Activated T-helper 2 cell treated with anti-CD3 and anti-CD28 coated beads, Interferon-gamma antibody, Interleukin-2, Interleukin-4, amounts not matched to agents 10 μg/mL and 5 μg/mL and 100 μg/mL, durations not matched to agents 14 hours and 24 hours and 36 hours (primary cell): ENCODE results near the gene TAGLN. TPM values are rescaled to one million over a fixed set of nuclear protein-coding genes. Genes with fewer than 3 reads are reported as not detected.

Source experiments
- DNase-seq: peaks from one replicate; pipeline ENCODE4 v3.0.0; 2021; ENCODE audit warnings: low spot score
- H3K27ac Mint-ChIP-seq: one replicate; pipeline ENCODE4 v1.8.0; 2021; ENCODE audit warnings: mixed read lengths
- H3K27me3 Mint-ChIP-seq: one replicate; pipeline ENCODE4 v1.8.0; 2021; ENCODE audit warnings: low read depth, mixed read lengths
- H3K36me3 Mint-ChIP-seq: one replicate; pipeline ENCODE4 v1.8.0; 2021; ENCODE audit warnings: low read depth, mixed read lengths
- H3K4me1 Mint-ChIP-seq: one replicate; pipeline ENCODE4 v1.8.0; 2021; ENCODE audit warnings: low read depth, mixed read lengths
- H3K4me3 Mint-ChIP-seq: one replicate; pipeline ENCODE4 v1.8.0; 2021; ENCODE audit warnings: low read depth, mild to moderate bottlenecking, moderate library complexity, mixed read lengths
- H3K9me3 Mint-ChIP-seq: one replicate; pipeline ENCODE4 v1.8.0; 2021; ENCODE audit warnings: mixed read lengths
- intact Hi-C: fragments of 100-400 bp; cut with micrococcal nuclease; formaldehyde crosslinking; loops from one replicate; pipeline ENCODE4 v1.15.1; 2023
- total RNA-seq: library from RNA; stranded (reverse); gene quantifications from 2 replicates; pipeline ENCODE4 v1.2.3, GENCODE V29; 2022

The TAGLN gene
- total RNA-seq, 1 donor from 2014 or later: 3.1 TPM

DNA sequence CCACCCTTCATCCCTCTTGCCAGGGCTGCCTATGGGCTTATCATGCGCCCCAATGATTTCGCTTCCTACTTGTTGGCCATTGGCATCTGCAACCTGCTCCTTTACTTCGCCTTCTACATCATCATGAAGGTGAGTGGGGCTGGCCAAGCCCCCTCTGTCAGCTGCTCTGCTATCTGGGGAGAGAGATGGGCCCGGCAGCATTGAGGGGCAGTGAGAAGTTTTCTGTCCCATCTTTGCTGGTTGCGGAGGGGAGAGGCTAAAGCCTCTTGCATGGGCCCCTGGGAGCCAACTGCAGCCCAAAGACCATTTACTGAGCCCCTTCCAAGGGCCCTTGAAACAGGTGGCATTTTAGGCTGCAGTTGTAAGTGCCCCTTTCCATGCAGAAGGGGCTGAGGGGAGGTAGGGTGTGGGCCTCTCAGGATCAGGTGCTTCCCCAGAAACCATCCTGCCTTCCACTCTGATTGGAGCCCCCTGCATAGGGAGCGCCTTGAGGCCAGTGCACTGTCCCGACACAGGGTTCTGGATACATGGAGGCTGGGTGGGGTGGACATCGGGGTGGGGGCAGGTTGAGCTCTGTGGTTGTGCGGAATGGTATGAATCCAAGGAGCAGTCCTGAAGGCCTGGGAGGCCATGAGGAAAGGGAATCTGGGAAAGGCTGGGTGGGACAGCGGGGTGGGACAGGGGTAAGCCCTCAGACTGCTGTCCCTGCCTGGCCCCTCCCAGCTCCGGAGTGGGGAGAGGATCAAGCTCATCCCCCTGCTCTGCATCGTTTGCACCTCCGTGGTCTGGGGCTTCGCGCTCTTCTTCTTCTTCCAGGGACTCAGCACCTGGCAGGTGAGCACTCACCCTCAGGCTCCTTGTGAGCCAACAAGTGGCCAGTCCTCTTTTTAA, 5.8 kb upstream of the TAGLN start:
- H3K36me3 Mint-ChIP-seq: peaks cover 3% of the 10 kb centered on the region
- no peak for DNase-seq
- intact Hi-C loops: no loop called here
- H3K27me3 Mint-ChIP-seq: no peaks in the 10 kb centered on the region
- no peak overlapping the region for H3K27ac Mint-ChIP-seq
- H3K4me3 Mint-ChIP-seq: no peak overlapping the region
- H3K9me3 Mint-ChIP-seq: no peaks in the 10 kb centered on the region
- H3K4me1 Mint-ChIP-seq: no peaks in the 10 kb centered on the region

DNA sequence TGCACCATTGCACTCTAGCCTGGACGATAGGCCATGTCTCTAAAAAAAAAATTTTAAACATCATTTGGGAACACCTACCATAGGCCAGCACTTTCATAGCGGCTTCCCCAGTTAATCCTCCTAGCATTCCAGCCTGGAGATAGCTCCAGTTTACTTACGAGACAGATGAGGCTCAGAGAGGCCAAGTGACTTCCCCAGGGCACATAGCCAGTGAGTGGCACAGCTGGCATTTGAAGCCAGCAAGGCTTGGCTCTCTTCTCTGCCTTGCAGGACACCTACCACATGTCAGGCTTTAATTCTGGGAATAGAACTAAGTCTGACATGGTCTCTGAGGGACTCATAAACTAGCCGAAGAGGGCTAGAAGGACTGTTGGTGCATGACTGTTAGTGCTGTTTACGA, 4.9 kb upstream of the TAGLN start:
- Mint-ChIP-seq H3K4me3 (no peak overlapping the region), H3K36me3 (peaks cover 4% of the 10 kb centered on the region), H3K27ac (no peak overlapping the region), H3K27me3 (no peaks in the 10 kb centered on the region), H3K4me1 (no peaks in the 10 kb centered on the region), H3K9me3 (no peaks in the 10 kb centered on the region)
- intact Hi-C loops: no loop called here
- DNase-seq: no peak

DNA sequence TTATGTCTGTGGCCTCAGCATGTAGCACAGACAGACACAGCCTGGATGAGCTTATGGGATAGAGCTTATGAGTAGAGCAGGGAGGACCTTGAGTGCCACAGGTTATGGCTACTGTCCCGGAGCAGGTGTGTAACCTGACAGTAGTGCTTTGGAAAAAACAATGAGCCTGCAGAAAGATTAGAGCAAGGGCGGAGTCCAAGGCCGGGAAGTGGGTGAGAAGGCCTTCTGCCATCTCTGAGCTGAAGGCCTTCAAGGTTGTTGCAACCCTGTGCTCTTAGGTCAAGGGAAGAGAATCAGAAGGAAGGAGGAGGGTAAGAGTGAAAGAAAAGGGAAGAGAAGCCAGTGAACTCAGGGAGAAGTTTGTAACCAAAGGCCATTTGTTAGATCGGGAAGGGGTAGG, 3.9 kb upstream of the TAGLN start:
- H3K27ac Mint-ChIP-seq: peak overlapping the region; percentile 0
- no peak overlapping the region for H3K4me3 Mint-ChIP-seq
- no peaks in the 10 kb centered on the region for H3K27me3 Mint-ChIP-seq
- H3K36me3 Mint-ChIP-seq: peaks cover 4% of the 10 kb centered on the region
- intact Hi-C loops: no loop called here
- DNase-seq: no peak
- H3K9me3 Mint-ChIP-seq: no peaks in the 10 kb centered on the region
- no peaks in the 10 kb centered on the region for H3K4me1 Mint-ChIP-seq

DNA sequence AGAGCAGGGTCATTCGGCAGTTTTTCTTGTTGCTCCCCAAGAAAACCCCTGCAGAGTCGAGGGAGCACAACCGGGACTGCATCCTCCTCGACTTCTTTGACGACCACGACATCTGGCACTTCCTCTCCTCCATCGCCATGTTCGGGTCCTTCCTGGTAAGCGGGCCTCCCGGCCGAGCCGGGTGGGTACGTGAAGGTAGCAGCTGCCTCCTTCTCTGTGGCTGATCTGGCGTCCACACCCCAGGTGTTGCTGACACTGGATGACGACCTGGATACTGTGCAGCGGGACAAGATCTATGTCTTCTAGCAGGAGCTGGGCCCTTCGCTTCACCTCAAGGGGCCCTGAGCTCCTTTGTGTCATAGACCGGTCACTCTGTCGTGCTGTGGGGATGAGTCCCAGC, 3.4 kb upstream of the TAGLN start:
- no peaks in the 10 kb centered on the region for H3K9me3 Mint-ChIP-seq
- no peaks in the 10 kb centered on the region for H3K27me3 Mint-ChIP-seq
- H3K36me3 Mint-ChIP-seq: peaks cover 4% of the 10 kb centered on the region
- H3K27ac Mint-ChIP-seq: no peak overlapping the region
- no peaks in the 10 kb centered on the region for H3K4me1 Mint-ChIP-seq
- H3K4me3 Mint-ChIP-seq: no peak overlapping the region
- no peak for DNase-seq
- intact Hi-C loops: no loop called here

DNA sequence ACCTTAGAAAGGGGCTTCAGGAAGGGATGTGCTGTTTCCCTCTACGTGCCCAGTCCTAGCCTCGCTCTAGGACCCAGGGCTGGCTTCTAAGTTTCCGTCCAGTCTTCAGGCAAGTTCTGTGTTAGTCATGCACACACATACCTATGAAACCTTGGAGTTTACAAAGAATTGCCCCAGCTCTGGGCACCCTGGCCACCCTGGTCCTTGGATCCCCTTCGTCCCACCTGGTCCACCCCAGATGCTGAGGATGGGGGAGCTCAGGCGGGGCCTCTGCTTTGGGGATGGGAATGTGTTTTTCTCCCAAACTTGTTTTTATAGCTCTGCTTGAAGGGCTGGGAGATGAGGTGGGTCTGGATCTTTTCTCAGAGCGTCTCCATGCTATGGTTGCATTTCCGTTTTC, 2.2 kb upstream of the TAGLN start:
- Mint-ChIP-seq H3K27ac (no peak overlapping the region), H3K4me3 (no peak overlapping the region), H3K9me3 (no peaks in the 10 kb centered on the region), H3K27me3 (no peaks in the 10 kb centered on the region), H3K36me3 (peaks cover 4% of the 10 kb centered on the region), H3K4me1 (no peaks in the 10 kb centered on the region)
- no peak for DNase-seq
- intact Hi-C loops: no loop called here

DNA sequence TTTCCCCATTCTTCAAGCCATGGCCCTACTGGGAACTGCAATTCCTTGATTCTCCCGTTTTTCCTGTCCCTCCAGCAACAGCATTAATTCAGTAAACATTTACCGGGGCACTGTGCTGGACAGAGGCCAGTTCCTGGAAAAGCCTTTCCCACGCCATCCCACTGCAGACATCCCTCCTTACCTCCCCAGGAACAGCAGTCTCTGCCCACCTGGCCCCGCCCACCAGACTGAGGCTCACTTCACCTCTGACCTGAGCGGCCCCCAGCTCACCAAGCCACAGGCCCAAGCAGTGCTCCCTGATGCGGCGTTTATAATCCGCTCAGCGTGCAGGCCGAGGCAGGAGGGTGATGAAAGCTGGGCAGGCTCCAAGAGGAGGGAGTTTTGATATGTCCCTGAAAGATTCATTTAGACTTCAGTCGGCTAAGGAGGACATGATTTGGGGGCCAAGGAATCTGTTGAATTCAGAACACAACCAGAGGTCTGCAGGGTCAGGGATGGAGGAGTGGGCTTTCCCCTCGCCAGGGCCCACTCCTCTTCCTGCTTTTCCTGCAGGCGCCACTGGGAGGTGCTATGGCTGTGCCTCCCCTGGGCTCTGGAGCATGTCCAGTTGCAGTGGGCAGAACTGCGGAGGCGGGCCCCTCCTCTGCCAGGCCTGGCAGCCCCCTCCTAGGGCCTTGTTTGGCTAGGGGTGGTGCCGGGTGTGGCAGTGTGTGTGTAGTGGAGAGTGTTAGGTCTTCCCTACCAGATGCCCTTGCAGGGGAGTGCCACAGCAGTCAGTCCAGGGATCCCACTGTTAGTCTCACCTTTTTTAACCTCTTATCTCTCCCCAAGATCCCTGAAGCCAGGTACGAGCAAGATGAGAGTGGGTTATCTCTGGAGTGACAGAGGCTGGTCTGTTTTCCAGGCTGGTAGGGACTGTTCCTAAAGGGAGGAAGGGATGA, 1.4 kb upstream of the TAGLN start:
- Mint-ChIP-seq H3K27ac (no peak overlapping the region), H3K4me1 (no peaks in the 10 kb centered on the region), H3K27me3 (no peaks in the 10 kb centered on the region), H3K4me3 (no peak overlapping the region), H3K9me3 (no peaks in the 10 kb centered on the region), H3K36me3 (peaks cover 4% of the 10 kb centered on the region)
- no peak for DNase-seq
- intact Hi-C loops: no loop called here

DNA sequence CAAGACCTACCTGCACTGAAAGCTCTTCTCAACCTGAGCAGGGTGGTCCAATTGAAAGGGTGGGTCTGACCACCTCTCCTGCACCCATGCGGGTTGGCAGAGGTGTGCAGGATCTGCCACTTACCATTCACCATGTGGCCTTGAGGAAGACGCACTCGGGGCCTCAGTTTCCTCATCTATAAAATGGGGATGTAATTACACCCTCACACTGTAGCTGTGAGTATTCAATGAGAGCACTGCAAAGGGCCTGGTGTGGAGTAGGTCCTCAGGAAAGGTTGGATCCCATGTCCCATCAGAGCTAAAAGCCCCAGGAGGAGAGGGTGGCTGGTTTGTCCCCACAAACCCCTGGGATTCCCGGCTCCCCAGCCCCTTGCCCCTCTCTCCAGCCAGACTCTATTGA, 557 bp upstream of the TAGLN start:
- no peaks in the 10 kb centered on the region for H3K4me1 Mint-ChIP-seq
- no peaks in the 10 kb centered on the region for H3K9me3 Mint-ChIP-seq
- H3K27me3 Mint-ChIP-seq: no peaks in the 10 kb centered on the region
- no peak overlapping the region for H3K4me3 Mint-ChIP-seq
- H3K27ac Mint-ChIP-seq: no peak overlapping the region
- H3K36me3 Mint-ChIP-seq: peaks cover 9% of the 10 kb centered on the region
- intact Hi-C loops: no loop called here
- no peak for DNase-seq

DNA sequence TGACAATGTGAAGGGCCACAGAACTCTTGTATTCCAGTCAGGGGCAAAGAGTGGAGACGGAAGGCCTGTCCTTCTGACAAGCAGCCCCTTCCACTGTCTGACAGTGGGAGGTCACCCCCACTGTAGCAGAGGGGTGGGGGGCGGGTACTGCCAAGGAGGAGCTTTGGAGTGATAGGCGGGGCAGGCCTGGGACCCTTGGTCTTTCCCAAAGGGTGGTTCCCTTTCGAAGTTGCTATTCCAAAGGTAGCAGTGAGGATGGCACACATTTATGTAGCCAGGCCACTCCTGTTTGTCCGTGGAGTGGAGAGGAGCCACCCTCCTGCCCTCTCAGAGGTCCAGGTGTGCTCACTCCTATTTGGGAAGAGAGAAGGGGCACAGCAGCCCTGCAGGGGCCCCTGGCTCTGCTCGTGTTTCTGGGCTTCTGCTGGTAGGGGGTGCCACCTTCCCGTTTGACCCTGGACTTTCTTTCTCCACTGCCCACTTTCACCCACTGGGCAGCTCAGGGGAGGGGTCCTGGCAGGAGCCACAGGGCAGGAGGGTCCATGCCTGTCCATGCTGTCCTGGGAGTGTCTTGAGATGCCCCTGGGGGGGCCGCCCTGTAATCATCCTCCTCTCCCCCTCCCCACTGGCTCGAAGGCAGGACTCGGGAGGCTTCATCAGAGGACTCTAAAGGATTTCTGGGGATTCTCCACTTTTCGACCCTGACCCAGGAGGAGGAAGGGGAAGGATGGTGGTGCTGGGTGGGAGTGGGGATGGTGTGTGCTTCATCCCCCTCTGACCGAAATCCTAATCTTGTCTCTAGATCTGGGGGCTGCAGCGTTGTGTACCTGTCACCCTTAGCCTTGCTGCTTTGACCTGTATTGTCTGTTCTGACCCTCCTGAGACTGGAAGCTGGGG, 994 bp downstream of the TAGLN start:
- H3K27me3 Mint-ChIP-seq: no peaks in the 10 kb centered on the region
- no peak overlapping the region for H3K27ac Mint-ChIP-seq
- DNase-seq: no peak
- no peak overlapping the region for H3K4me3 Mint-ChIP-seq
- H3K9me3 Mint-ChIP-seq: no peaks in the 10 kb centered on the region
- intact Hi-C loops: no loop called here
- H3K36me3 Mint-ChIP-seq: peaks cover 23% of the 10 kb centered on the region
- no peaks in the 10 kb centered on the region for H3K4me1 Mint-ChIP-seq

DNA sequence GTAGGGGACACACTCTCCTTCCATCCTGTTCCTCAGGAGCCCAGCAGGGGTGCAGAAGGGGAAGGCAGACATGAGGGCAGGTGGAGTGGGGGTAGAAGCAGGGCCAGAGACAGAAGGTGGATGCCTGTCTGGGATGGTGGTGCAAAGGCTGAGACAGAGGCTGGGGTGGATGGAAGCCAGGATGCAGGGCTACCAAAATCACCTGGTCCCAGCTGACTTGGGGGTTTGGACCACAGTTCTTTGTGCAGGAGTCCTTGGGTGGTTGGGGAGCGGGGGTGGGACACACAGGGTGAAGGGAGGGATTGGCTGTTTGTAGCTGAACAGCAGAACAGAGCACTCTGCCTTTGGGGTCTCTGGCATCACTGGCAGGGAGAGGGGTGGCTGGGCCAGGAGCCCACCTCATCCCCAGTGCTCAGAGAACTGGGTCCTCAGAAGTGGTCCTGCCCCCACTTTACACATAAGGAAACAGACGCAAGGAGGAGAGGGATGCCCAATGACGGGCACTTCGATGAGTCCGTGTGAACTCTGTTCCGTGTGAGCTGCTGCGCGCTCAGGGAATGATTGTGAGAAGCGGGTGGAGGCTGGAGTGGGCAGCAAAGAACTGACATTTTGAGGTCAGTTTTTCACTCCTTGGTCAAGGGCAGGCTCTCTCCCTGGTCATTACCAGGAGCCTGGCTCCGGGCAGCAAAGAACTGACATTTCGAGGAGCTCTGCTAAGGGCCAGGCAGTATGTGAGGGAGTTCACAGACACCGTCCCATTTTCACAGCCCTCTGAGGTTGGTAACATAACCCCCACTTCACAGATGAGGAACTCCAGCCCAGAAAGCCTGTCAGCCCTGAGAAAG, 1.9 kb downstream of the TAGLN start:
- intact Hi-C loops: no loop called here
- Mint-ChIP-seq H3K4me1 (no peaks in the 10 kb centered on the region), H3K9me3 (no peaks in the 10 kb centered on the region), H3K36me3 (peaks cover 29% of the 10 kb centered on the region), H3K27me3 (no peaks in the 10 kb centered on the region), H3K4me3 (no peak overlapping the region), H3K27ac (no peak overlapping the region)
- DNase-seq: no peak

DNA sequence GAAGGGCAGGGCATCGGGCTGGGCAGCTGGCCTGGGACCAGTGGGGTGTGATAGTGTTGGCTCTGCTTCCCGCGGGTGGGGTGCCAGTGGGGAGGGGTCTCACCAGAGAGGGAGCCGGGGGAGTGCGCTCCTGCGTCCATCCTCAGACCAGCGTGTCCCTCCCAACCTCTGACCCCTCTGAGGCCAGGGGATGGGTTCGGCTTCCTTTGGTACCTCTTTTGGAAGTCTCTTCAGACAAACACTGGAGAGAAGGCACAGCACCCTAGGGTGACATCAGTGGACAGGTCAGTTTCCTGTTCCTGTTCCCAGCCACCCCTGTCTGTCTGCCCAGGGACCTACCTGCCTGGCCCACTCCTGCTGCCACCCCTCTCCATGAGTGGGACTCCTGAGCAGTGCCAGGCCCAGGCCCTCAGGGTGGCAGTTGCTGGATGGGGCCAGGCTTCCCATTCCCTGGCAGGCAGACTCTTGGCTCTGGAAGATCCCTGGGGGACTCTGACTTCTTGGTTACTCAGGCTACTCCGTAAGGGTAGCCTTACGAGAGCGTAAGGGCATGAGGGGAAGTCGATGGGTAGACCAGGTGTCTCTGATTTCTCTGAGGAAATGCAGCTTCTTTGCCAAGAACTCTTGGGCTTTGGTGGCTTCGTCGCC, 2.6 kb downstream of the TAGLN start:
- Mint-ChIP-seq H3K9me3 (no peaks in the 10 kb centered on the region), H3K27ac (no peak overlapping the region), H3K4me1 (no peaks in the 10 kb centered on the region), H3K4me3 (no peak overlapping the region), H3K36me3 (peaks cover 31% of the 10 kb centered on the region), H3K27me3 (no peaks in the 10 kb centered on the region)
- intact Hi-C loops: no loop called here
- DNase-seq: no peak

DNA sequence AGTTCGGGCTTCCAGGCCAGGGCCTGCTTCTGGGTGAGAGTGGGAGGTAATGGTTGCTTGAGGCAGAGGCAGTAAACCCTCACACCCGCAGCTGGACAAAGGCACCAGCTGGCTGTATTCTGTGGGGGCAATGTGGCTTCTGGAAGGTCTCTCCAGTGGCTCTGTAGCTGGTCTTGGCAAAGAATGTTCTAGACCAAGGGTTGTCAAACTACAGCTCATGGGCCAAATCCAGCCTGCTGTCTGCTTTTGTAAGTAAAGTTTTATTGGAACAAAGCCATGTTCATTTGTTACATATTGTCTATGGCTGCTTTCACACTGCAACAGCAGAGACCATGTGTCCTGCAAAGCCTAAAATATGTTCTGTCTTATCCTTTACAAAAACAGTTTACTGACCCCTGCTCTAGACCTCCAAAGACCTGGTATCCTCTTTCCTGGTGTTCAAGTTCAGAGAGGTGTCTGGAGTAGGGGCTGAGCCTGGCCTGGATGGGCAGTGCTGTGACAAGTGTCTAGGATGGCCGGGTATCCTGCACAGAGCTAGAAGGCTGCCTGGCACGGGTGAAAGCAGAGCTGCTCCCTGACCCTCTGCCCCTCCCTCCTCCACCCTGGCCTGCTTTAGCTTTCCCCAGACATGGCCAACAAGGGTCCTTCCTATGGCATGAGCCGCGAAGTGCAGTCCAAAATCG, 3.4 kb downstream of the TAGLN start:
- Mint-ChIP-seq H3K4me3 (no peak overlapping the region), H3K27me3 (no peaks in the 10 kb centered on the region), H3K36me3 (peaks cover 31% of the 10 kb centered on the region), H3K27ac (no peak overlapping the region), H3K9me3 (no peaks in the 10 kb centered on the region), H3K4me1 (no peaks in the 10 kb centered on the region)
- DNase-seq: no peak
- intact Hi-C loops: no loop called here
